Bronchial epithelial cell (primary cell): ENCODE measurements around the gene NPIPB9. TPM values are rescaled to one million over a fixed set of nuclear protein-coding genes. Genes with fewer than 3 reads are reported as not detected.
"Not testable (repeated sequence)": the region's sequence is repeated elsewhere in the genome, so short reads cannot be mapped to it uniquely, and the experiment has no call there.

ENCODE experiments used
- DNase-seq: peaks from one replicate; pipeline ENCODE4 v3.0.0-alpha.2; 2010; ENCODE audit warnings: low read depth
- FAIRE-seq: peaks from 2 replicates; lab custom pipeline; 2011; peaks lifted over from hg19 to GRCh38; lab: Jason Lieb, UNC
- H3K27me3 ChIP-seq: 2 replicates; pipeline ENCODE4 v1.5.1; 2011; ENCODE audit warnings: low read length; ENCODE audit not compliant: control insufficient read depth, insufficient read depth
- H3K36me3 ChIP-seq: 2 replicates; pipeline ENCODE4 v1.5.1; 2011; ENCODE audit warnings: low read length; ENCODE audit not compliant: control insufficient read depth, insufficient read depth
- H3K4me3 ChIP-seq: 2 replicates; pipeline ENCODE4 v1.5.1; 2011; ENCODE audit warnings: mild to moderate bottlenecking, low read depth, low read length, control low read depth
- CTCF ChIP-seq: IDR thresholded peaks from 2 replicates; pipeline ENCODE4 v1.5.1; 2011; ENCODE audit warnings: mild to moderate bottlenecking, moderate library complexity, low read length, control low read depth, inconsistent platforms; ENCODE audit not compliant: insufficient read depth, severe bottlenecking
- total RNA-seq: library from RNA; depleted of rRNA; stranded (reverse); fragments of >200 nt; gene quantifications from 2 replicates; pipeline ENCODE4 v1.2.1, GENCODE V29; 2014

Gene NPIPB9
- total RNA-seq, 1 donor from 2014 or later, result 1.6 TPM

GRCh38 chr16:28782357-28782756, 30.8 kb downstream of the NPIPB9 start:
- not testable (repeated sequence) for DNase-seq, H3K4me3 ChIP-seq, FAIRE-seq, H3K36me3 ChIP-seq, H3K27me3 ChIP-seq

- H3K36me3 ChIP-seq, H3K4me3 ChIP-seq, FAIRE-seq, H3K27me3 ChIP-seq: not testable (repeated sequence)
- peak; percentile 25 for DNase-seq
- peak; percentile 32 for TF ChIP-seq CTCF
Measured at GRCh38 chr16:28802235-28803019, 50.8 kb downstream of the NPIPB9 start.

DNA sequence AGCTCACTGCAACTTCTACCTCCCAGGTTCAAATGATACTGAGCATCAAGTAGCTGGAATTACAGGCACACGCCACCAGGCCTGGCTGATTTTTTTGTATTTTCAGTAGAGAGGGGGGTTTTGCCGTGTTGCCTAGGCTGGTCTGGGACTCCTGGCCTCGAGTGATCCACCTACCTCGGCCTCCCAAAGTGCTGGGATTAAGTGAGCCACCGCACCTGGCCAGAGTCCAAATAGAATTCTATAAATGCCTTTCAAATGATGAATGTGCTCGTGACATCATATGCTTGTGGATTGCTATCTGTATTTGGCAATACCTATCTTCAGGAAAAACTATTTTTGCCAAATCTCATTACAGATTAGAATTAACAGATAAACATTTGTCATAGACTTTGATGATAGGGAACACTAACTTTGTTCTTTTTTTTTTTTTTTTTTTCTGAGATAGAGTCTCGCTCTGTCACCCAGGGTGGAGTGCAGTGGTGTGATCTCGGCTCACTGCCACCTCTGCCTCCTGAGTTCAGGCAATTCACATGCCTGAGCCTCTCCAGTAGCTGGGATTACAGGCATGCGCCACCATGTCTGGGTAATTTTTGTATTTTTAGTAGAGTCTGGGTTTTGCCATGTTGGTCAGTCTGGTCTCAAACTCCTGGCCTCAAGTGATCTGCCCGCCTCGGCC, 56.0 kb downstream of the NPIPB9 start:
- not testable (repeated sequence) for FAIRE-seq, H3K4me3 ChIP-seq, DNase-seq, H3K27me3 ChIP-seq, H3K36me3 ChIP-seq

GRCh38 chr16:28820016-28820415, 68.4 kb downstream of the NPIPB9 start:
- no peaks in the 10 kb centered on the region for H3K27me3 ChIP-seq
- TF ChIP-seq CTCF, result no peak
- no peak overlapping the region for H3K4me3 ChIP-seq
- peaks cover 2% of the 10 kb centered on the region for H3K36me3 ChIP-seq
- FAIRE-seq (no peak), DNase-seq (no peak)

DNA sequence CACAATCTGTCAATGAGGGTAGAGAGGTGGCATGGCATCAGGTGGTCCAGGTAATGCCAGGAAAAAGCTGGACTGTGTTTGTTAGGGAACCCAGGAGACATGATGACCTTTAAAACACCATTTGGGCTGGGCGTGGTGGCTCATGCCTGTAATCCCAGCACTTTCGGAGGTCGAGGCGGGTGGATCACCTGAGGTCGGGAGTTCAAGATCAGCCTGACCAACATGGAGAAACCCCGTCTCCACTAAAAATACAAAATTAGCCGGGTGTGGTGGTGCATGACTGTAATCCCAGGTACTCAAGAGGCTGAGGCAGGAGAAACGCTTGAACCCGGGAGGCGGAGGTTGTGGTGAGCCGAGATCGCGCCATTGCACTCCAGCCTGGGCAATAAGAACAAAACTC, 69.0 kb downstream of the NPIPB9 start:
- not testable (repeated sequence) for H3K4me3 ChIP-seq, H3K36me3 ChIP-seq, H3K27me3 ChIP-seq, FAIRE-seq, DNase-seq

DNA sequence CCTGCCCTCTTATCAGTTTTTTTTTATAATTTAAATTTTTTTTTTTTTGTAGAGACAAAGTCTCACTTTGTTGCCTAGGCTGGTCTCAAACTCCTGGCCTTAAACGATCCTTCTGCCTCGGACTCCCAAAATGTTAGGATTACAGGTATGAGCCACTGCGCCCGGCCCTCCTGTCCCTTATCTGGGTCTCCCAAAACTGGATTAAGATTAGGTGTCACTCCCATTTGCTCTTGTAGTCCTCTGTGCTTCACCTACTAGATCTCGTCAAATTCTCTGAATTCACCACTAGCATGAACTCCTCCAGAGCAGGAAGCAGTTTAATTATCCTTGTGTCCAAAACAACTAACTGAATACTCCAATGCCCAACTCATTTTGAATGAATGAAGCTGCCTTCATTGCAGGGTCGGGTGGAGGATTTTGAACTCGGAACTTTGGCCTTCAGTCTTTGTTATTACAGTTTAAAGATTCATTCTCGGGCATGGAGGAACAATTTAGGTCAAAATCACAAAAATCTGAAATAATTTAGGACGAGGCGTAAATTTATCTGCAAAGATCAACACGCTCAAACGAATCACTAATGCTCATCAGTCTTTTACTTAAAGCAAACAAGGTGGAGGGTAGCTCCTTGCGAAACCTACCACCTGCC, 70.4 kb downstream of the NPIPB9 start:
- no peak for TF ChIP-seq CTCF

More for the DNA sequence above, 70.4 kb downstream of the NPIPB9 start:
- FAIRE-seq (no peak), DNase-seq (no peak)
- Histone ChIP-seq H3K27me3 (no peaks in the 10 kb centered on the region), H3K4me3 (peak overlapping the region; percentile 84), H3K36me3 (peaks cover 14% of the 10 kb centered on the region)

Other genes starting within 250 kb of the NPIPB9 start
- gene IL27, start 245.0 kb upstream of the NPIPB9 start, total RNA-seq, result not detected in 2 replicates
- gene NUPR1, start 212.8 kb upstream of the NPIPB9 start, total RNA-seq, result 65.3 and 163 TPM in 2 replicates
- 9.0 and 10.0 TPM in 2 replicates for gene SGF29, start 197.9 kb upstream of the NPIPB9 start, total RNA-seq
- gene SULT1A2, start 154.7 kb upstream of the NPIPB9 start, total RNA-seq, result 0.51 TPM in 1 of 2 replicates, not detected in the other
- gene SULT1A1, start 141.7 kb upstream of the NPIPB9 start, total RNA-seq, result 5.0 and 6.3 TPM in 2 replicates
- not detected in 2 replicates for gene NPIPB8, start 113.7 kb upstream of the NPIPB9 start, total RNA-seq
- gene EIF3C, start 40.3 kb upstream of the NPIPB9 start, total RNA-seq, result 175 and 180 TPM in 2 replicates
- 27.4 and 35.7 TPM in 2 replicates for gene ATXN2L, start 71.2 kb downstream of the NPIPB9 start, total RNA-seq
- 146 and 176 TPM in 2 replicates for gene TUFM, start 94.6 kb downstream of the NPIPB9 start, total RNA-seq
- 4.2 and 6.7 TPM in 2 replicates for gene SH2B1, start 112.1 kb downstream of the NPIPB9 start, total RNA-seq
- gene ATP2A1, start 126.7 kb downstream of the NPIPB9 start, total RNA-seq, result under 0.01 and 0.13 TPM in 2 replicates
- 20.3 and 30.0 TPM in 2 replicates for gene RABEP2, start 173.5 kb downstream of the NPIPB9 start, total RNA-seq
- gene CD19, start 180.2 kb downstream of the NPIPB9 start, total RNA-seq, result not detected in 2 replicates
- gene NFATC2IP, start 199.2 kb downstream of the NPIPB9 start, total RNA-seq, result 19.2 and 21.5 TPM in 2 replicates
- gene SPNS1, start 223.0 kb downstream of the NPIPB9 start, total RNA-seq, result 20.8 and 21.4 TPM in 2 replicates
- gene LAT, start 233.3 kb downstream of the NPIPB9 start, total RNA-seq, result 0.38 and 0.53 TPM in 2 replicates